Gastroesophageal sphincter (tissue), 4 donors: ENCODE data around the gene CIZ1. TPM values are rescaled to one million over a fixed set of nuclear protein-coding genes. Genes with fewer than 3 reads are reported as not detected.
A peak's percentile ranks its signal among the peaks of the same experiment; 100 is the strongest.

Experiments
- ATAC-seq: fragments of 150-250 bp; one replicate; pipeline ENCODE4 v1.9.1; 2016; ENCODE audit warnings: mild to moderate bottlenecking, moderate library complexity
- H3K27ac ChIP-seq, 4 donors: fragments of 200-600 bp; sonication (generic) in 3 of 4; 1 replicate in 3 of 4; 2 replicates in 1 of 4; pipeline ENCODE4 v1.5.1; 2016 to 2019
- H3K27me3 ChIP-seq: fragments of 200-600 bp; sonication (generic); one replicate; pipeline ENCODE4 v1.5.1; 2019
- H3K36me3 ChIP-seq, 2 donors: fragments of 200-600 bp; sonication (generic); one replicate each; pipeline ENCODE4 v1.5.1; 2019; ENCODE audit warnings: control low read depth in 1 of 2
- H3K4me1 ChIP-seq, 3 donors: fragments of 200-600 bp; sonication (generic); 1 replicate in 2 of 3; 2 replicates in 1 of 3; pipeline ENCODE4 v1.5.1; 2016 to 2019; ENCODE audit warnings: control low read depth in 2 of 3
- H3K4me3 ChIP-seq, 2 donors: fragments of 200-600 bp; sonication (generic); one replicate each; pipeline ENCODE4 v1.5.1; 2019; ENCODE audit warnings: mild to moderate bottlenecking in 1 of 2, moderate library complexity in 1 of 2
- H3K9me3 ChIP-seq, 3 donors: fragments of 200-600 bp; sonication (generic); one replicate each; pipeline ENCODE4 v1.5.1; 2017 to 2019; ENCODE audit warnings: control low read depth in 2 of 3
- EP300 ChIP-seq: sonication (generic); formaldehyde crosslinking; IDR thresholded peaks from one replicate; pipeline ENCODE4 v1.6.1; 2017; ENCODE audit warnings: antibody characterized with exemption, mild to moderate bottlenecking
- POLR2A ChIP-seq, 2 donors: fragments of 450-650 bp; IDR thresholded peaks; one replicate each; pipeline ENCODE4 v1.6.1; 2017; ENCODE audit warnings: antibody characterized with exemption in 2 of 2, mild to moderate bottlenecking in 2 of 2, moderate library complexity in 1 of 2
- POLR2AphosphoS5 ChIP-seq: sonication (generic); formaldehyde crosslinking; IDR thresholded peaks from one replicate; pipeline ENCODE4 v1.6.1; 2017; ENCODE audit warnings: antibody characterized with exemption
- WGBS, 2 donors: methylation state at CpG; one replicate each; pipeline ENCODE4 v1.1.5; 2018; ENCODE audit warnings: low coverage in 1 of 2; 5-methylcytosine and 5-hydroxymethylcytosine counted together
- total RNA-seq, 4 donors: library from RNA; depleted of rRNA; stranded (reverse); fragments of >200 nt; gene quantifications; one replicate each; pipeline ENCODE4 v1.1.0, GENCODE V29; 2016
- TF ChIP-seq, protein P1 (sequence below), 4 experiments: fragments of 200-600 bp in 2 of 4; fragments of 450-650 bp in 2 of 4; sonication (generic) in 1 of 4; IDR thresholded peaks; one replicate each; pipeline ENCODE4 v1.5.1; 2017 to 2019; ENCODE audit warnings: antibody characterized with exemption in 4 of 4, mild to moderate bottlenecking in 2 of 4, moderate library complexity in 2 of 4

CIZ1 gene
- total RNA-seq, 4 donors from 2014 or later, result 41.7 to 83.9 (median 58.1) TPM

DNA sequence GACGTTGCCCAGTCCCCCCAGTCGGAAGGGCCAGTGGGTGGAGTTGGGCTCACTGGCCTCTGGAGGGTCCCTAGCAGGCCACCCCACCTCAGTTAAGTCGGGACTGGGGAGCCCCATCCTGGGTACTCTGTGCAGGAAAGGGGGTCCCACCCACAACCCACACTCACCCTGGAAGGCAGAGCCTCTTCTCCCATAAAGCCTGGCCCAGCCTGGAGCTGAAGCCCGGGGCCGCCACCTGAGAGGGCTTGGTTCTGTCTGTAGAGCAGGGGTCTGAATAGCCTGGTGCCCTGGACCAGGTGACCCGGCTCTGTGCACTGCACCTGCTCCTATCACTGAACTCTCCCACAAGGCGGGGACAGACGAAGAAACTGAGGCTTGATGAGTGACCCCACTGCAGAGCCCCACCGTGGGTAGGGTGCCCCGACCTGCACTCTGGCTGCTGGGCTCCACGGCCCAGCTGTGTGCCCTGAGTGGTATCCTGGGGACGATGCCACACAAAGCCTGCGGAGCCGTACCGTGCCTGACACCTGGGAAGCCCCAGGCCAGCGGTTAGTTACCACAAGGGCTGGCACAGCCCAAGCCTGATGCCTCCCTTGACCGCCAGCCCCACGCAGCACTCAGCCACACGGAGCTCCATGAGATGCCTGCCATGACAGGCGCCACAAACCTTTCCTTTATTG, 71.2 kb downstream of the CIZ1 start:
- Histone ChIP-seq H3K4me3 (no peak overlapping the region), H3K9me3 (no peaks in the 10 kb centered on the region), H3K27ac (no peak overlapping the region), H3K4me1 (peaks cover 0 to 21% (median 7%) of the 10 kb centered on the region in 3 donors), H3K27me3 (no peaks in the 10 kb centered on the region), H3K36me3 (peaks cover 0 to 56% of the 10 kb centered on the region in 2 donors)
- TF ChIP-seq EP300, result no peak
- no peak for TF ChIP-seq POLR2A (IDR thresholded peaks at IDR 0.05)
- TF ChIP-seq, protein P1, sequence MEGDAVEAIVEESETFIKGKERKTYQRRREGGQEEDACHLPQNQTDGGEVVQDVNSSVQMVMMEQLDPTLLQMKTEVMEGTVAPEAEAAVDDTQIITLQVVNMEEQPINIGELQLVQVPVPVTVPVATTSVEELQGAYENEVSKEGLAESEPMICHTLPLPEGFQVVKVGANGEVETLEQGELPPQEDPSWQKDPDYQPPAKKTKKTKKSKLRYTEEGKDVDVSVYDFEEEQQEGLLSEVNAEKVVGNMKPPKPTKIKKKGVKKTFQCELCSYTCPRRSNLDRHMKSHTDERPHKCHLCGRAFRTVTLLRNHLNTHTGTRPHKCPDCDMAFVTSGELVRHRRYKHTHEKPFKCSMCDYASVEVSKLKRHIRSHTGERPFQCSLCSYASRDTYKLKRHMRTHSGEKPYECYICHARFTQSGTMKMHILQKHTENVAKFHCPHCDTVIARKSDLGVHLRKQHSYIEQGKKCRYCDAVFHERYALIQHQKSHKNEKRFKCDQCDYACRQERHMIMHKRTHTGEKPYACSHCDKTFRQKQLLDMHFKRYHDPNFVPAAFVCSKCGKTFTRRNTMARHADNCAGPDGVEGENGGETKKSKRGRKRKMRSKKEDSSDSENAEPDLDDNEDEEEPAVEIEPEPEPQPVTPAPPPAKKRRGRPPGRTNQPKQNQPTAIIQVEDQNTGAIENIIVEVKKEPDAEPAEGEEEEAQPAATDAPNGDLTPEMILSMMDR (IDR thresholded peaks at IDR 0.05), result no peak
- no peak for TF ChIP-seq POLR2AphosphoS5
- WGBS, 2 donors, result 55% methylated on average over 3 of the region's 20 CpGs; no CpG with 5 or more reads in 1 of the 2 donors
- no peak for ATAC-seq

DNA sequence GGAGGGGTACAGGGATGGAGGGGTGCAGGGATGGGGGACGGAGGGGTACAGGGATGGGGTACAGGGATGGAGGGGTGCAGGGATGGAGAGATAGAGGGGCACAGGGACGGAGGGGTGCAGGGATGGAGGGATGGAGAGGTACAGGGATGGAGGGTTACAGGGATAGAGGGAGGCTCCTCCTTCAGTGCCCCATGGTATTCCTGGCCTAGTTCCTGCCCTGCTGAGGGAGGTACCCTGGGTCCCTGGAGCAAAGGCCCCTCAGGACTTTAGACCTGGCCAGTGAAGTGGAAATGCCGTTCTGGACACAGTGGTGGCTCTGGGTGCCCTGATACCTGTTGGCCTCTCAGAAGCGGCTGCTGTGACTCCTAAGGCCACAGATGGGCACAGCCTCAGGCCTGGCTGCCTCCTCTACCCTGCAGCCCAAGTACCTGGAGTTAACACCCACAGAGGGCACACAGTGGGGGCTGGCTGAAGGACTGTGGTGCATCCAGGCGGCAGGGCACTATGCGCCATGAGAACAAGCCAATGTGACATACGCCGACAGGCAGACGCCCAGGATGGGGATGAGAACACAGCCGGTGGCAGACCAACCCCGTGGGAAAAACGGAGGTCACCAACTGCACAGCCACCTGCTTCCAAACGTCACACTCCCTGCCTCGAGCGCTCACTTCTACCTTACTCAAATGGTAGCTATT, 72.3 kb downstream of the CIZ1 start:
- ATAC-seq, result no peak
- no peak overlapping the region for H3K4me3 ChIP-seq
- 69 to 73% methylated on average over 7 to 8 of the region's 15 CpGs for WGBS, 2 donors
- TF ChIP-seq, protein P1 (IDR thresholded peaks at IDR 0.05), result no peak
- TF ChIP-seq POLR2AphosphoS5 (no peak), EP300 (no peak), POLR2A (IDR thresholded peaks at IDR 0.05) (no peak)
- H3K27ac ChIP-seq, result no peak overlapping the region
- no peaks in the 10 kb centered on the region for H3K27me3 ChIP-seq
- H3K9me3 ChIP-seq, result no peaks in the 10 kb centered on the region
- H3K36me3 ChIP-seq, result peaks cover 0 to 56% of the 10 kb centered on the region in 2 donors
- peaks cover 0 to 12% (median 5%) of the 10 kb centered on the region in 3 donors for H3K4me1 ChIP-seq

DNA sequence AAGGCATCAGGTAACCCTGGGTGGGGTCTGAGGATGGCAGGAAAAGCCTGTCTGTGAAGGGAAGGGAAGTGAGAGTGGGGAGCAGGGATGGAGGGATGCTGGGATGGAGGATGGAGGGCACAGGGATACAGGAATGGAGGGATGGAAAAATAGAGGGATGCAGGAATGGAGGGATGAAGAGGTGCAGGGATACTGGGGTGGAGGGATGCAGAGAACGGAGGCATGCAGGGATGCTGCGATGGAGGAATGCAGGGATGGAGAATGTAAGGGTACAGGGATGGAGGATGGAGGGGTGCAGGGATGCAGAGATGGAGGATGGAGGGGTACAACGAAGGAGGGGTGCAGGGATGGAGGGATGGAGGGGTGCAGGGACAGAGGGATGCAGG, 72.9 kb downstream of the CIZ1 start:
- Histone ChIP-seq H3K4me1 (peaks cover 0 to 12% (median 5%) of the 10 kb centered on the region in 3 donors), H3K36me3 (peaks cover 0 to 56% of the 10 kb centered on the region in 2 donors), H3K27ac (no peak overlapping the region), H3K4me3 (no peak overlapping the region), H3K27me3 (no peaks in the 10 kb centered on the region), H3K9me3 (no peaks in the 10 kb centered on the region)
- WGBS, 2 donors, result 16 to 35% methylated on average over 3 of the region's 3 CpGs
- ATAC-seq, result no peak
- TF ChIP-seq POLR2A (IDR thresholded peaks at IDR 0.05) (no peak), POLR2AphosphoS5 (no peak), EP300 (no peak)
- TF ChIP-seq, protein P1 (IDR thresholded peaks at IDR 0.05), result no peak

GRCh38 chr9:128117613-128118471, 73.5 kb downstream of the CIZ1 start:
- peaks cover 0 to 12% (median 5%) of the 10 kb centered on the region in 3 donors for H3K4me1 ChIP-seq
- H3K27me3 ChIP-seq, result no peaks in the 10 kb centered on the region
- H3K36me3 ChIP-seq, result peaks cover 0 to 56% of the 10 kb centered on the region in 2 donors
- WGBS, 2 donors, result 0 to 15% methylated on average over 3 to 4 of the region's 27 CpGs
- H3K4me3 ChIP-seq, result no peak overlapping the region
- H3K9me3 ChIP-seq, result no peaks in the 10 kb centered on the region
- ATAC-seq, result peak; percentile 66
- TF ChIP-seq POLR2A (IDR thresholded peaks at IDR 0.05) (no peak), POLR2AphosphoS5 (peak; percentile 47), EP300 (no peak)
- TF ChIP-seq, protein P1 (IDR thresholded peaks at IDR 0.05), result peak in 3 of 4 experiments; percentile 100
- H3K27ac ChIP-seq, result peak overlapping the region in 1 of 4 donors; percentile 7
